Chondrocyte (in vitro differentiated cells): Measurements from ENCODE around the gene FAHD1. TPM values are rescaled to one million over a fixed set of nuclear protein-coding genes. Genes with fewer than 3 reads are reported as not detected.
"Not testable (repeated sequence)": the region's sequence is repeated elsewhere in the genome, so short reads cannot be mapped to it uniquely, and the experiment has no call there.

ENCODE experiments used
- DNase-seq: peaks from one replicate; pipeline ENCODE4 v3.0.0; 2021; ENCODE audit warnings: mixed read lengths, low spot score
- H3K27ac Mint-ChIP-seq: one replicate; pipeline ENCODE4 v1.8.0; 2021; ENCODE audit warnings: mild to moderate bottlenecking, moderate library complexity, mixed read lengths; ENCODE audit not compliant: unreplicated experiment
- H3K27me3 Mint-ChIP-seq: 2 replicates; pipeline ENCODE4 v1.8.0; 2021; ENCODE audit warnings: low read depth, mixed read lengths
- H3K36me3 Mint-ChIP-seq: 2 replicates; pipeline ENCODE4 v1.8.0; 2021; ENCODE audit warnings: low read depth, mixed read lengths
- H3K4me1 Mint-ChIP-seq: 2 replicates; pipeline ENCODE4 v1.8.0; 2021; ENCODE audit warnings: low read depth, mild to moderate bottlenecking, mixed read lengths
- H3K4me3 Mint-ChIP-seq: one replicate; pipeline ENCODE4 v1.8.0; 2021; ENCODE audit warnings: mild to moderate bottlenecking, moderate library complexity, mixed read lengths; ENCODE audit not compliant: unreplicated experiment
- H3K9me3 Mint-ChIP-seq: 2 replicates; pipeline ENCODE4 v1.8.0; 2021; ENCODE audit warnings: low read depth, mixed read lengths
- CTCF ChIP-seq: fragments of 200-600 bp; sonication (generic); IDR thresholded peaks from 2 replicates; pipeline ENCODE4 v1.5.0; 2021; ENCODE audit warnings: antibody characterized with exemption, mild to moderate bottlenecking, moderate library complexity
- total RNA-seq: library from RNA; stranded (reverse); gene quantifications from 3 replicates; pipeline ENCODE4 v1.2.1, GENCODE V29; 2021

FAHD1 gene
- total RNA-seq, 1 donor from 2014 or later = 27.1 TPM

GRCh38 chr16:1874854-1875253, 47.8 kb downstream of the FAHD1 start:
- no peaks in the 10 kb centered on the region for H3K9me3 Mint-ChIP-seq
- no peaks in the 10 kb centered on the region for H3K36me3 Mint-ChIP-seq
- peaks cover 13% of the 10 kb centered on the region for H3K27me3 Mint-ChIP-seq
- no peak overlapping the region for H3K27ac Mint-ChIP-seq
- peaks cover 17% of the 10 kb centered on the region for H3K4me1 Mint-ChIP-seq
- no peak for DNase-seq
- H3K4me3 Mint-ChIP-seq = no peak overlapping the region
- no peak for TF ChIP-seq CTCF

GRCh38 chr16:1876066-1876465, 49.1 kb downstream of the FAHD1 start:
- not testable (repeated sequence) for H3K9me3 Mint-ChIP-seq, H3K4me1 Mint-ChIP-seq, H3K4me3 Mint-ChIP-seq, DNase-seq, H3K36me3 Mint-ChIP-seq, H3K27ac Mint-ChIP-seq
- peaks cover 13% of the 10 kb centered on the region for H3K27me3 Mint-ChIP-seq

GRCh38 chr16:1876468-1876867, 49.5 kb downstream of the FAHD1 start:
- no peak for DNase-seq
- peaks cover 13% of the 10 kb centered on the region for H3K27me3 Mint-ChIP-seq

GRCh38 chr16:1877089-1877488, 50.1 kb downstream of the FAHD1 start:
- DNase-seq = no peak
- H3K36me3 Mint-ChIP-seq = no peaks in the 10 kb centered on the region
- no peaks in the 10 kb centered on the region for H3K9me3 Mint-ChIP-seq
- no peak overlapping the region for H3K27ac Mint-ChIP-seq
- no peak for TF ChIP-seq CTCF
- peaks cover 5% of the 10 kb centered on the region for H3K4me1 Mint-ChIP-seq
- H3K27me3 Mint-ChIP-seq = peaks cover 13% of the 10 kb centered on the region
- no peak overlapping the region for H3K4me3 Mint-ChIP-seq

More at GRCh38 chr16:1876468-1876867, 49.5 kb downstream of the FAHD1 start:
- Mint-ChIP-seq H3K9me3 (no peaks in the 10 kb centered on the region), H3K4me1 (peaks cover 6% of the 10 kb centered on the region), H3K4me3 (no peak overlapping the region), H3K27ac (no peak overlapping the region), H3K36me3 (no peaks in the 10 kb centered on the region)
- no peak for TF ChIP-seq CTCF

- no peak overlapping the region for H3K27ac Mint-ChIP-seq
- no peaks in the 10 kb centered on the region for H3K9me3 Mint-ChIP-seq
- no peaks in the 10 kb centered on the region for H3K36me3 Mint-ChIP-seq
- TF ChIP-seq CTCF = no peak
- no peak for DNase-seq
- no peak overlapping the region for H3K4me3 Mint-ChIP-seq
- peaks cover 13% of the 10 kb centered on the region for H3K27me3 Mint-ChIP-seq
- H3K4me1 Mint-ChIP-seq = no peaks in the 10 kb centered on the region
Observed at GRCh38 chr16:1877804-1878203, 50.8 kb downstream of the FAHD1 start.

- Mint-ChIP-seq H3K27me3 (peaks cover 13% of the 10 kb centered on the region), H3K36me3 (no peaks in the 10 kb centered on the region), H3K27ac (no peak overlapping the region), H3K9me3 (no peaks in the 10 kb centered on the region), H3K4me1 (no peaks in the 10 kb centered on the region), H3K4me3 (no peak overlapping the region)
- no peak for TF ChIP-seq CTCF
- DNase-seq = no peak
Observed at GRCh38 chr16:1878256-1878655, 51.2 kb downstream of the FAHD1 start.
